Fibroblast of gingiva (primary cell): ENCODE results near the gene FAM240B.
A peak's percentile ranks its signal among the peaks of the same experiment; 100 is the strongest.

ENCODE experiments used
- DNase-seq: peaks from one replicate; pipeline ENCODE4 v3.0.0-alpha.2; 2011; ENCODE audit warnings: low read depth

FAM240B gene

GRCh38 chr9:38700695-38701094 lies 19.2 kb downstream of the FAM240B start:
- no peak for DNase-seq

DNA sequence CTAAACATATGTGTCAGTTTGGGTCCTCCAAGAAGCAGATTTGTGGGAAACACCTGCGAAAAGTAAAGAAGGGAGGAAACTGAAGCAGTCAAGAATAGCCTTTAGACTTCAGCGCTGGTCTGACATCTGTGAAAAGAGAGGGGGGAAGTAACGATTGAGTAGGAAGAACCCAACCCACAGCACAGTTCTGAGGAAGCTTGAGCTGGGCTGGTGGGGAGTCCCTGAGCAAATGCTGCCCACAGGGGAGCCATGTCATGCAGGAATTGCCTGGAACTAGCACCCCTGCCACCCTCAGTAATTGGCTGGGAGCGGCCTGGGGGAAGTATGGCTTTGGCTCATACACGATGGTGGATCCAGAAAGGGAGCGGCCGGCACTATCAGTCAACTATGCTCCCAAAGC lies 20.6 kb downstream of the FAM240B start:
- DNase-seq = no peak

DNA sequence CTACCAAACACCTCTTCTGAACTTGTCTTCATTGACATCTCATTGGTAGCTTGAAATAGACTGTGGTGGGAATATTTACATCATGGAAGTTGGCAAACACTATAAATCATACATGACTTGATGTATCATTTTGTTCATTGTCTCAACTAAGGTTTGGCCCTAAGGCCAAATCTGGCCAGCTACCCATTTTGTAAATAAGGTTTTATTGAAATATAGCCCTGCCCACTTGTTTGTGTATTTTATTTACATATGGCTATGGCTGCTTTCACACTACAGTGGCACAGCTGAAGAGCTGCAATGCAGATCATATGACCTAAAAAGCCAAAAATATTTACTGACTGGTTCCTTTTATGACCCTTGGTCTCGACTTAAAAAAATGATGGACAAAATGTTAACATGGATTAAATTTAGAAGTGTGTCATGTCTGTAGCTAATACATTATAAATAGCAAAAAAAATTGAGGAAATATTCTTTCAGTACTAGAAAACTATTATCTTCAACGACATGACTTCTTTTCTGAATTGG lies 22.1 kb downstream of the FAM240B start:
- no peak for DNase-seq

GRCh38 chr9:38696999-38697398 lies 22.9 kb downstream of the FAM240B start:
- no peak for DNase-seq

DNA sequence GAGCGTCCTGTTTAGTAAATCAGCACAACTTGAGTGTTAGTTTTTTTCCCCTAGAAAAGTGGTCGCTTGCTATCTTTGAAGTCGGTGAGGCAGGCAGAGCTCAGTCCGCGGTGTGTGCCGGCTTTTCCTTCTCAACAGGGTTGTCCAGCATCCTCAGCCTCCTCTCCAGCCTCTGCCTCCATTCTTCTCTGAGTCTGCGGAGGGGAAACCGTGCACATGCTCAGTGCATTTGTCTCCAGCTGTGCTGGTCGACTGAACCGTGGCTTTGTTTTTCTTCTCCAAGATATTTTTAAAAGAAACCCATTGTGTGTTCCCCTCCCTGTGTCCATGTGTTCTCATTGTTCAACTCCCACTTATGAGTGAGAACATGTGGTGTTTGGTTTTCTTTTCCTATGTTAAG lies 25.3 kb downstream of the FAM240B start:
- no peak for DNase-seq

GRCh38 chr9:38692707-38693106 lies 27.2 kb downstream of the FAM240B start:
- no peak for DNase-seq

GRCh38 chr9:38690574-38690973 lies 29.4 kb downstream of the FAM240B start:
- no peak for DNase-seq

GRCh38 chr9:38689678-38690077 lies 30.3 kb downstream of the FAM240B start:
- DNase-seq = no peak

GRCh38 chr9:38687992-38688391 lies 31.9 kb downstream of the FAM240B start:
- DNase-seq = no peak

GRCh38 chr9:38687389-38687842 lies 32.5 kb downstream of the FAM240B start:
- DNase-seq = no peak

- DNase-seq = no peak
These were observed 33.0 kb downstream of the FAM240B start for GRCh38 chr9:38686933-38687332.

GRCh38 chr9:38685535-38685934 lies 34.4 kb downstream of the FAM240B start:
- DNase-seq = no peak

DNA sequence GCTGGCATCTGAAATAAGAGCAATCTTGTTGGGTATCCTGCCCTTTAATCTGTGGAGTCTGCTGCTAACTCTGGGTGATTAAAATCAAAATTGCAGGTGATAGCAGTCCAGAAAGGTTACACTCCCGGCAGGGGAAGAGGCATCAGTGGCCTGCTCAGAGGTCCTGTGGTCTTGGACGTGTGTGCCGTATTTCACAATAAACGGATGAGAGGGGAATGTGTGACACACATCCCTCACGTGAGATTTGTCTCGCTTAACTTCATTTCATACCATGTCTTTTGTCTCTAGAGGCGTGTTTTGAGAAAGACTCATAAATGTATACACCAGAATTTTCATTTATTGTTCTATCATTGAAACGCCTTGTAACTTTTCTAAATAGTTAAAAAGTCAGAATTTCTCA lies 36.6 kb downstream of the FAM240B start:
- DNase-seq = no peak

DNA sequence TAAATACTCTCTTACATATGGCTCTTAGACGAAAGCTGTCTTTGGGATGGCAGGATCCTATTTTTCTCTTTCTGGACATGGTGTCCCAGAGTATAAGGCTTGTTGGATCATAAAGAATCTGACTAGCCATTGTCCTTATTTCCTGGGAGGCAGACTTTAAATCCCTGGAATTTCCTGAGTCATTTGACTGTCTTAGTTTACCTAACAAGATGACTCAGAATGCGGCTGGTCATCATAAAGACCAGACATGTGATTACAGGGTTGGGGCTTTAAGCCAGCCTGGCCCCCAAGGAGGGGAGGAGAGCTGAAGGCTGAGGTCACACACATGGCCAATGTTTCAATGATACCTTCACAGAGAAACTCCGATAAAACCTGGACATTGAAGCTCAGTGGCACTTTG lies 37.2 kb downstream of the FAM240B start:
- peak; percentile 18 for DNase-seq

DNA sequence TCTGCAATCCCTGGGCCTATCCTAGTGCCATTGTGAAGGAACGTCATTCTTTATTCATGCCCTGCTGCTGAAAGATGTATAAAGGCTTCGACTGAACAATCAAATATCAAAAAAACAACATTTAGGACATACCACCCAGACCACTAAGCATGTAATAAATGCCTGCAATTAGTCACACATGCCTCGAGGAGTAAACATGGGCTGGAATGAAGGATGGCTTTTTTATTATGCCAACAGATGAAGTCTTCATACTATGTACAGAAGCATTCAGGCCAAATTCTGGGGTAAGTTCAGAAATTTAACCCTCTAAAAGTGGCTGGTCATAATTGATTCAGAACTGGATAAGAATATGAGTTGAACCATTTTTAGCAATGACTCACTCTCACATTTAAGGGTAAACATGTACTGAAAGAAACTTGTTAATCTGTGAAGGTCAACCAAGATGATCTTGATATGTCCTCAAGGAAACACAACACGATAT lies 38.1 kb downstream of the FAM240B start:
- DNase-seq = peak; percentile 26

DNA sequence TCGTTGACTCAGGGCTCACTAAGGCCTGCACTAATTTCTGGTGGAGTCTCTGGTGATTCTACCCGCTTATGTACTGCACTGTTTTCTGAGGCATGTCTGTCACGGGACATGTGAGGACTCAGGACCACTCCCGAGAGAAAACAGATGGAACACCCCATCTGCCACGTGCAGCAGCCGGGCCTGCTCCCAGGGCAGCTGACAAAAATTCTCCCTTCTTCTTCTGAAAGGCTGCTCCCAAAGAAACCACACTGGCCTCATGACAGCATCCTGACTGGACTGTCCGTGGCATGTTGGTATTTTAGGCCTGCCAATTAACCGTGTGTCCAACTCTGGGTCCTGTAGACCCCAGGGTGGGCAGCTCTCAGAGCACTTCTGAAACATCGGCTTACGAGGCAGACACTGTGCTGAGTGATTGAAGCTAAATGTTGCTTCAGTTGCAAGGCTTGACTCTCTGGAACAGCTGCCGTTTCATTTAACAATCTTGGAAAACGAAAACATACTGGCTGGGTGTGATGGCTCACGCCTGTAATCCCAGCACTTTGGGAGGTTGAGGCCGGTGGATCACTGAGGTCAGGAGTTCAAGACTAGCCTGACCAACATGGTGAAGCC lies 39.0 kb downstream of the FAM240B start:
- DNase-seq = no peak

DNA sequence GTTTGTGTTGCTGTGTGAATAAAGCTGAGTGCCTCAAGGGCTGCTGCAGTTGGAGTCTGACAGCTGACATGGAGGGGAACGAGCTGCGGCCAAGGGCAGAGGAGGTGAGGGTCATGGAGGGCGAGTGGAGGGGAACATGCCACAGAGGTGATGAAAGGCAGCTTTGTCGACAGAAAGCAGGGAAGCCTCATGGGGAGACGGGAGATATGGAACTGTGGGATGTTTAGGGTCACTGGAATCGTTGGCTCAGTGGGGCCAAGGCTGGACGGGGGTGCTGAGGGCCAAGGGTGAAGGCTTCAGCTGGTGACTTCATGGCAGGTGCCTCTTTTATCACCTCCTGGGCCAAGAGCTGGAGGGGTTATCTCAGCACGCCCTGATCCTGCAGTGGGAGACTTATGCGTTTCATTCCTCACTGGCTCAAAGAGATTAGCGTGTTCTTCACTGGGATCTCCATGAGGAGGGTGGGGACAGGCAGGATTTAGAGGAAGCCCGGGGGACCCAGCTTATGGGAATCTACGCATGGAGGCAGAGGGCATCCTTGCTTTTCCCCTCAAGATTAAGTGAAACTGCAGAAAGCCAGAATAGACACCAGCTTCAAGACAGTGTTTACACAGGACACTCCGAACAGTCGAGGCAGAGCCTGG lies 42.2 kb downstream of the FAM240B start:
- DNase-seq = no peak

DNA sequence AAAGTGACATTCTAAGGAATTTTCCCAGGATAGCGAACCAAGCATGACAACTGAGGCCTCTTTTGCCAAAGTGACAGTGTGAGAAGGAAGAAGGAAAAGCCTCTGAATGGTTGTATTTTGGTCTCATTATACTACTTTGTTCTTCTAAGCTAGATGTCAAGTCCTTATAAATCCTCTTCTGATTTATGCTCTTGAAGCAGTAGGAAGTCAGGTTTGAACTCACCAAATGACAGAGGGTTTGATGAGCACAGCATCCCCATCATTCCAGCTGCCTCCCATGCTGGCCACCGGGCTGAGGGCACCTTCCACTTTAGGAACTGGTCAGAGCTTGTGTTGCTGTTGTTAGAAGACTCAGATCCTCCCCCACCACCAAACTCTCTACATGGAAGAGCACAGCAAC lies 44.1 kb downstream of the FAM240B start:
- DNase-seq = no peak

- no peak for DNase-seq
These were observed 44.7 kb downstream of the FAM240B start for GRCh38 chr9:38675211-38675610.

DNA sequence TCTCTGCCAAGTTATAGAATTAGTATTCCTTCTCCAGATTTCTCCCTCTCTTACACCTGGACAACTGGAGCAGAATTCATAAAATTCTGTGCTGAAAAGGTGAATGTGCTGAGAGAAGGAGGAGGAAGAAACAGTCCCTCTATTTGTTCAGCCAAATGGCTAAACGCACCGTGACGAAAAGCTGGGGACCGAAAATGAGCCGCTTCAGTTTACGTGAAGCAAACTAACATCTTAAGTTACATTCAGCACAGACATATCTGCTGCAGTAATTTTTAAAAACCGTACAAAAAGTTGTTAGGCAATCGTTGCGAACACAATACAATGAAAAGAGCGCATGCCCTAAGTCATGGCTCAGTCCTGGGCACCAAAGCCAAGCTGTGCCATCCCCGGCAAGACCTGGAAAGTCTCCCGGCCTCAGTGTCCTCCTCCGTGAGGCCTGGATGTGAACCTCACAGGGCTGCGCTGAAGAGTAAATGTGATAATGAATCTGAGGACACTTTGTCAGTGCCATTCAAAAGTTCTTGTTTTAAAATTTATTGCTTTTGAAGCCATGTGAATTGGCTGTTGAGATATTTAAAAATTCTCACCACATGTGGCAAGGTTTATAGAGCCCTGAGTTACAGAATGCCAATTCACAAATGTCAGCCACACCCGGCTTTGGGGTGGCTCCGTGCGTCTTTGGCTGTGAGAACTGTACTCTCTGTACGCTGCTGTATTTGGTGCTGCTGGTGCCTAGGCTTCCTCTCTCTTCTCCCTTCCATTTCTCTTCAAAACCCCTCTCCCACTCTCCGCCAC lies 46.3 kb downstream of the FAM240B start:
- no peak for DNase-seq

GRCh38 chr9:38671748-38672147 lies 48.2 kb downstream of the FAM240B start:
- DNase-seq = no peak

GRCh38 chr9:38671372-38671731 lies 48.6 kb downstream of the FAM240B start:
- no peak for DNase-seq
